Stimulated activated CD8-positive, alpha-beta memory T cell treated with anti-CD3 and anti-CD28 coated beads, Interleukin-15, amount 100 ng/mL, for 1 hour (primary cell): Measurements from ENCODE around the gene NPAS1.
"Not testable (repeated sequence)": the region's sequence is repeated elsewhere in the genome, so short reads cannot be mapped to it uniquely, and the experiment has no call there.

ENCODE experiments used
- DNase-seq: peaks from one replicate; pipeline ENCODE4 v3.0.0-alpha.2; 2020; ENCODE audit warnings: low read depth

The NPAS1 gene

DNA sequence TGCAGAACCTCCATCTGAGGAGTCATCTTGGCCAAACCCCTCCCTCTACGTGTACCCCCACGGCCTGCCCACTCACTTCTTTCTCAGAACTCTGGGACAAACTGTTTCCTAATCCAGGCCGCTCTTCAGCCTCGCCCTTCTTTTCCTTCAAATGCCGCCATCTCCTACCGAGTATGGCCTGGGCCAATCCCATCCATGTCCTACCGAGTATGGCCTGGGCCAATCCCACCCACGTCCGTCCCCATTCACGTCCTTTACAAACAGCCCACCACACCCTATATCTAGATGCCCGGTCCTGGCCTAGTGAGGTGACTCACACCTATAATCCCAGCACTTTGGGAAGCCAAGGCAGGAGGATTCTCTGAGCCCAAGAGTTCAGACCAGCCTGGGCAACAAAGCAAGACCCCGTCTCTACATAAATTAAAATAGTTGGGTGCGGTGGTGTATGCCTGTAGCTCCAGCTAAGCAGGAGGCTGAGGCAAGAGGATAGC, 27.7 kb downstream of the NPAS1 start:
- DNase-seq, result no peak

DNA sequence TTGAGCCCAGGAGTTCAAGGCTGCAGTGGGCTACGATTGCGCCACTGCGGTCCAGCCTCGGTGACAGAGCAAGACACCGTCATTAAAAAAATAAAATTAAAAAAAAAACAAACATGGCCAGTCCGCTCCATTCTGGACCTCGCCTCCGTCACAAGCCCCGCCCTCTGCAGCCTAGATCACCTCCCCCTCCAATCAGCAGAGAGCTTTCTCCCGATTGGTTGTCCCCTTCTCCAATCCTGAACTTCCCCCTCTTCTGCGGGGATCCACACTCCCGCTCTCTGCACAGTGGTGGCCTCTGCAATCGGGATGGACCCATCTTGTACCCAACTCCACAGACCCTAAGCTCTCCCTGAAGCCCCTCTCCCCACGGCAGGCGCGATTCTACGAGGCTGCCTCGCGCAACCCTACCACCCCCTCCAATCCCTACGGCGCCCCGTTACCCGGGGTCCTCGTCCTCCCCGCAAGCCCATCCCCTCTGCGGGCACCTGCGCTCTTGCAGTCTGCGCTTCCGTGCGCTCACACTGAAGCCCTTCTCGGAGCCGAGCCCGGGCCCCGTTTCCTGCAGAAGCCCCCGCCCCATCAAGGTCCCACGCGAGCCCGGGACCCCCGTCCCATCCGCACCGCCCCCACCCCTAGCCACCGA, 28.2 kb downstream of the NPAS1 start:
- peak; percentile 35 for DNase-seq

DNA sequence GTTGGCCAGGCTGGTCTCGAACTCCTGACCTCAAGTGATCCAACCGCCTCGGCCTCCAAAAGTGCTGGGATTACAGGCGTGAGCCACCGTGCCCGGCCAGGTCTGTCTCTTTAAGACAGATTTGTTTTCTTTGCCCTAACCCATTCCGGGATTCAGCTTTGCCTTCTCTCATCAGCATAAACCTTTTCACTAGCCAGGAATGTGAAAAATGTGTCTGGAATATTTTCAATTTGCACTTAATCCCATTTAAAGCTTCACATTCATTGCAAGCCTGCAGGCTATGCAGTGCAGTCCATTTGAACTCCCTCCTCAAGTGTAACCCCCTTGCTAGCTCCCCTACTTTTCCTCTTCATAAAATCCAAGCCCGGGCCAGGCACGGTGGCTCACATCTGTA, 29.7 kb downstream of the NPAS1 start:
- DNase-seq, result no peak

DNA sequence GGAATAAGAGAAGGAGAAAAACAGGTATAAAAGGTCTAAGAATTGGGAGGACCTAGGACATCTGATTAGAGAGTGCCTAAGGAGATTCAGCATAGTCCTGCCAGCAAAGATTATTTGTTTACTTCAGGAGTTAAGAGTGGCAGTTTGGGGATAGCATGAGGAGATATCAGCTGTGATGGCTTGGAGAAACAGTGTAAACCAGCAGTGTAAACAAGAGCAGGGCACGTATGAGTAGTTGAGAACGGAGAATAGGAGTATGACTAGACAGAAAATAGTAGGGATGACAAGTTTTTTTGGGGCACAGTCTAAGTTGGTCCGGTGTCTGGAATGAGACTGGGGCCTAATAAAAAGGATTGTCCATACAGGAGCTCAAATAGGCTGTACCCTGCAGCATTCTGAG, 30.9 kb downstream of the NPAS1 start:
- not testable (repeated sequence) for DNase-seq

DNA sequence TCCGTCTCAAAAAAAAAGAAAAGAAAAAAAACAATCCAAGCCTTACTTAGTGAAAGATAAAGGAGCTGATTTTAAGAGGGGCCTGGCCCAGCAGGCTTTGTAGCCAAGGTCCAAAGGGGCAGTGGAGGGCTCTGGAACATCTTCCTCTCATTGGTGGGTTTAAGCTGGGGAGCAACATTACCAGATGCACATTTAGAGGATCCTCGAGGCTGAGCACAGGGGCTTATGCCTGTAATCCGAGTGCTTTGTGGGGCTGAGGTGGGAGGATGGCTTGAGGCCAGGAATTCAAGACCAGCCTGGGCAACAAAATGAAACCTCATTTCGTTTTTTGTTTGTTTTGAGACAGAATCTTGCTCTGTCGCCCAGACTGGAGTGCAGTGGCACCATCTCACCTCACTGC, 36.8 kb downstream of the NPAS1 start:
- DNase-seq, result no peak

DNA sequence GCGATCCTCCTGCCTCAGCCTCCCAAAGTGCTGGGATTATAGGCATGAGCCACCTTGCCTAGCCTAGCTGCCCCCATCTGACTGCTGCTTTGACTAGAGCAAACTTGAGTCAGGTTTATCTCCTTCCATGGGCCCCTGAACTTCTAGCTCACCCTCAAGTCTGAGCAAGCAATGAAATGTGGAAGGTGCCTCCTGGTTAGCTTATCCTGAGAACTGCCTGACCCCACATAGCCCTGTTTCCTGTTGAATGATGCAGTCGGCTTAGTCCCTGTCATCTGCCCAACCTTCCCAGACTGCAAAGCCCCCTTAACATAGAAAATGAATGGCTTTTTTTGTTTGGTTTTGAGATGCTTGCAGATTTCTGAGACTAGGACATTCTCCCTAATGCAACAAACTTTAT, 37.7 kb downstream of the NPAS1 start:
- no peak for DNase-seq

DNA sequence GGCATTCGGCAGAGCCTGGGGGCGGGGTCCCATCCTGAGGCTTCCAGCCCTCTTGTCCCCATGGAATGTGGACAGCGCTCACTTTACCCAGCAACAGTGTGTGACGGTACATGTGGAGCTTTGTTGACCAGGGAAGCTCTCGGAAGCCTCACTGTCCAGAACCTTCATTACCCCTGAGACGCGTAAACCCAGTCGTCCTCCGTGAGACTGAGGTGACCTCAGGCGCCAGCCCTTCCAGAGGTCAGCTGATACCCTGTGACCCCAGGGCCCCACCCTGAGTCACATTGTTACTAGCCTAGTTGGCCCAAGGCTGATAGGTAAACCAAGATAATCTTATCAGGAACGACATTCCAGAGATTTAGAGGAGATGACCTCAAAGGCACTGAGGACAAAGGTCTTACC, 39.0 kb downstream of the NPAS1 start:
- no peak for DNase-seq

DNA sequence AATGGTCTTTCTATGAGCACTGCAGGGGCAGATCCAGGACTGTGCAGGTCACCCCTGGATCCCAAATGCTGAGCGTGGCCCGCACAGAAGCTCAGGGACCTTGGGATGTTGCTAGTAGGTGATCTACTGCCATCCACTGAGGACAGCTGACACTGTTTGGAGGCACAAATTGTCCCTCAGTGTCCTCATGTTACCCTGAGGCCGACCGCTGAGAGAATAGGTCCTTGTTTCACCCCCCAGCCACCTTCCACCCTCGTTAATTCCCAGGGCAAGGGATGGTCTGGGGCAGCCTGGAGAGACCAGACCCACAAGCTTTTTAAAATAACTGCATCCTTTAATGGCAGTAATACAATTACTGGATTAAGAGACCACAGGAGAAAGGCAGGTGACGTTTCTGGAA, 44.2 kb downstream of the NPAS1 start:
- no peak for DNase-seq

DNA sequence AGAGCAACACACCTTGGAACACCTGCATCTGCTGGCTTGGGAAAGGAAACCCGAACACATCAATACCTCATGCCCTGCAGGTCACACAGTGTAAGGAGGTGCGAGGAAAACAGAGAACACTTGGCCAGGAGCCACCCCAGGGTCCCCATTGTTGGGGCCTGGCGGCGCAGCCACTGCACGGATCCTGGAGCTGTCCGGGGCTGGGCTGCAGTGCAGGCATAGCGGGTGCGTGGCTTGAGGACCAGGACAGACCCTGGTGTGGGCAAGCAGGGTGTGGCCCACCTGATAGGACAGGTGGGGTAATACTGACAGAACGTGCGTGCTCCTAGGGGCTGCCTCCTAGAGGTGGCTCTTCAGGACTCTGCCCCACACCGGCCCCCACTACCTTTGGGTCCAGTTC, 45.6 kb downstream of the NPAS1 start:
- no peak for DNase-seq

DNA sequence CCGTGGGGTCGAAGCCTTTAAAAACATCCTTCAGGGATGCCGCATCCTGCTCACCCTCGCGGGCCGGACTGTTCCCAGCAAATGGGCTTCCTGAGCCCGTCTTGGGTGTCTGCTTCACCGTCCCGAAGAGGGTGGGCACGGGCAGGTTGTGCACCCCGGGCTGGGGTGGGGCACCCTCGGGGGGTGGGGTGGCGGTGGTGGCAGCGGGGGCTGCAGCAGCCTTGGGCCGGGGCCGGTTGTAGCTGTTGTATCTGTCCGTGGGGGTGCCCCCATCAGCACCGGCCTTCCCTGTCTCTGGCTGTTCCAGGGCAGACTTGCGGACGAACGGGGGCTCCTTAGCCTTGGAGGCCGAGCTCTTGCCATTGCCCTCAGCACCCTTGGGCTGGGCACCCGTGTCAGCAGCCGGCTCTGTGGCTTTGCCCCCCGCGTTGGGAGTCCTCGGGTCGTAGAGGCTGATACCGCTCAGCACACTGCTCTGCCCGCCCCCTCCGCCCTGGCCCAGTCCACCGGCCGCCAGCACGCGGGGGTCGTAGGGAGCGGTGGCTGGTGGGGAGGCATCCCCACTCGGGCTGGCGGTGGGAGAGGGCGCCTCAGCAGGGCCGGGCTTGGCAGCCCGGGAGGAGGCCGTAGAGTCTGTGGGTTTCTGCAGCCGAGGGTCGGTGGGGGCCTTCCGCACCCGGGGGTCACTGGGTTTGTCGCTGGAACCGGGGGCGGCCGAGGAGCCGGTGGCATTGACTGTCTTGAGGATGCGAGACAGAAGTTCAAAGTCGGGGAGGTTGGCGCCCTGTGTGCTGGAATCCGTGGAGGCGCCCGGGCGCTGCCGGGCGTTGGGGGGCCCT, 47.0 kb downstream of the NPAS1 start:
- DNase-seq, result no peak

DNA sequence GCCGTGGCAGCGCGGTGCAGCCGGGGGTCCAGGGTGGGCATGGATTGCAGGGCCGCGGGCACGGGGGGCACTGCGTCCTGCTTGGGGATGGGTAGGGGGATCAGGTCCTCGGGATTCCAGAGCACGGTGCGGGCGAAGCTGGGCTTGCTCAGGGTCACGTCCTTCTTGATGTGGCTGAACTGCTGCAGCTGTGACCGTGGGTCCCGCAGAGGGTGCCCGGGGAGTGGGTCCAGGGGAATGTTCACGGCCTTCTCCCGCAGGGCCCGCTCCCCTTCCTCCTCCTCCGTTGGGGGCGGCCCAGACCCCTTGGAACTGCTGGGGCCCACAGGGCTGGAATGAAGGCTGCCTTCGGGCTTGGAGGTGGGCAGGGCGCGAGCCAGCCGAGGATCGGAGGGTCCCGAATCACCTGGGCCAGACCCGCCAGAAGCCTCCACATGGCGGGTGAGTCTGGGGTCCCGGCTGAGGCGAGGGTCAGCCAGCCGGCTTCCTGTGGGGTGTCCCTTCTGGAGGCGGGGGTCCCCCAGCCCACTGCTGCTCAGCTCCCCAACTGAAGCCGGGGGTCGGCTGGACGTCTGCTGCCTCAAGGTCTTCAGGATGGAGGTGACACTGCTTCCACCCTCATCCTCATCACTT, 47.7 kb downstream of the NPAS1 start:
- no peak for DNase-seq

DNA sequence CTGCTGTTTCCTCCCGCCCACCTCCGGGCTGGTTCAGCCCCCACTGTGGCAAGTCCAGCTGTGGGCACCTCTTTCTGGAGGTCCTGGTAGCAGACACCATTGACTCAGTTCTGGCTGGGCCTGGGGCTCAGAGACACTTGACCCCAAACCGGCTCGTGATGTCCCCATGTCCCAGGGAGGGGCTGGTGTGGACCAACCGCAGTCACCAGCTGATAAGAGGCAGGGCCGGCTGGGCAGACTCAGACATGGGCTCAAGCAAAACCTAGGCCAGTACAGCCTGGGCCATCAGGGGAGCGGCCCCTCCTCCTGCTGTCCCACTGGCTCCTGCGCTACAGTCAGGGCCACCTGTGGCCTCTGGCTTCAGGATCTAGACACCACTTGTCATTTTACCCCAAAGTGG, 48.6 kb downstream of the NPAS1 start:
- DNase-seq, result no peak

DNA sequence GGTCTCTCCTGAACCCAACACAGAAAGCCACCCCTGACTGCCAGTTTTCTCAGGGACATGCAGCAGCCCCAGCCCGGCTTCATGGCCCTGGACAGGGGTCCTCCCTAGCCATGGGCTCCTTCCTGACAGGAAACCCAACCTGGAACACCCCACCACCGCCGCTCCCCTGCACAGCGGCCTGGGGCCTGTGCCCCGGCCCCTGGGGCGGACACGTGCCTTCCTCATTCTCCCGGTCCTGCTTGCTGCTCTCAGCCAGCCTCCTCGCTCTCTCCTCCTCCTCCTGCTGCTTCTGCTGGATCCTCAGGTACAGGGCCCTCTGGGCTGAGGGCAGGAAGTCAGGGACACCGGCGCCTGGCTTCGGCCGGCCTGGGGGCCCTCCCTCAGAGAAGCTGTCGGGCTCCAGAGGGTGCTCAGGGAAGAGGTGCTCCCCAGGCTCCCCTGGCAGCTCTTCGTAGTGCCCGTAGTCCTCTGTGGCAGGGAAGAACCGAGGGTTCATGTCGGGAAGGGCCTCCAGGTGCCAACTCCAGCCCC, 49.3 kb downstream of the NPAS1 start:
- no peak for DNase-seq

DNA sequence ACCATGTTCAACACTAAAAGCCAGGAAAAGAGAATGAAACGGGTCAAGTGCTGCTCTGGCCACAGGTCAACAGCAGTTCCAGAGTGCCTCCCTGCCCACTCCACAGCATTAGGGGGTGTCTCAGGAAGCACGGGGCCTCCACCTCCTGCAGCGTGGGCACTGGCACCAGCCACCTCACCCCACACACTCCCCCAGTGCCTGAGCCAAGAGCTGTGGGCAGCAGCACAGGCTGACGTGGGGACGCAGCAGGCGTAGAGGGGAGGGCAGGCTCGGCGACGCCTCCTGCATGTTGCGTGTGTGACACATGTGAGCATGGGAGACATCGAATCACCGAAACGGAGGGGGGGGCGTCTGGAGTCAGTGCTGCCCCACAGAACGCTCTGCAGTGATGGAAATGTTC, 50.2 kb downstream of the NPAS1 start:
- DNase-seq, result no peak

DNA sequence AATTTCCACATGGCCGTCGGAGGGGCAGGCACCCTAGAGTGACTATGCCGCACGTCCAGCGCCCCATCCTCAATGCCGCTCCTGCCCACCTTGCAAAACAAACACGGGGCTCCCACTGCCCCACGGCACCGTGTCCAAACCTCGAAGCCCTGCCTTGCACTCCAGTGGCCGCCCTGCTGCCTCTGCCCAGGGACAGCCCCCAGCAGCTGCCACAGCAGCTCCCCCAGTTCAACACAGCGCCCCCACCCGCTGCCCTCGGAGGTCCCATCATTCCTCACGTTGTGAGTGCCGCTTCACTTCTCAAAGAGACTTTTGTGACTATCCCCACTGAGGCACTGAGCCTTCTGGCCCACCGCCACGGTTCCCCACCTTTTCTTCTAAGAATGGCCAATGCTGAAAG, 51.1 kb downstream of the NPAS1 start:
- DNase-seq, result no peak

DNA sequence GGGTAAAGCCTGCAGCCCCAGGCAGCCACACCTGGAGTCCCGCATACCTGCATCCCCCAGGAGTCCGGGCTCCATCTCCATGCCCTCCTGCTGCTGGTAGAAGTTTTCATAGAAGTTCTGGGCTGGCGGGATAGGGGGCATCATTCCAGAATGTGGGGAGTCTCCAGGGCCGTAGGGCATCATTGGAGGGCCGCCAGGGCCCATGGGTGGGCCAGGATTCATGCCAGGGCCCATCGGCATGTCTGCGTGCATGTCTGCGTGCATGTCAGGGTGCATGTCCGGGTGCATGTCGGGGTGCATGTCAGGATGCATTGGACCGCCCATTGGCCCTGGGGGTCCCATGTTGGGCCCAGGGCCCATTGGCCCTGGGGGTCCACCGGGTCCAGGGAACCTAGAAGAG, 52.1 kb downstream of the NPAS1 start:
- no peak for DNase-seq

DNA sequence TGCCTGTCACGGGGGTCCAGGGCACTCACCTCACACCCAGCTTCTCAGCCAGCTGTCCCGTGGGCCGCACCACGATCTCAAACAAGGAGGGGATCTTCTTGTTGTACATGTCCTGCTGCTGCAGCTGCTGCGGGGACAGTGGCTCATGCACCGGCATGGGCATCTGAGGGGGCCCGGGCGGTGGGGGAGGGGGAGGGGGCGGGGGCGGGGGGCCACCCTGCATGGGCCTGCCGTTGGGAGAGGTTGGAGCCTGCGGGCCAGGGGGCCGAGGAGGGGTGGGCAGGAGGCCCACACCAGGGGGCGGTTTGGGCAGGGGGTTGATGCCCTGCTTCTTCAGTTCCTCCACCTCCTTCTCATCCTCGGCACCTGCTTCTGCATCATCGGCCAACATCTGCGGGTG, 52.7 kb downstream of the NPAS1 start:
- DNase-seq, result no peak

DNA sequence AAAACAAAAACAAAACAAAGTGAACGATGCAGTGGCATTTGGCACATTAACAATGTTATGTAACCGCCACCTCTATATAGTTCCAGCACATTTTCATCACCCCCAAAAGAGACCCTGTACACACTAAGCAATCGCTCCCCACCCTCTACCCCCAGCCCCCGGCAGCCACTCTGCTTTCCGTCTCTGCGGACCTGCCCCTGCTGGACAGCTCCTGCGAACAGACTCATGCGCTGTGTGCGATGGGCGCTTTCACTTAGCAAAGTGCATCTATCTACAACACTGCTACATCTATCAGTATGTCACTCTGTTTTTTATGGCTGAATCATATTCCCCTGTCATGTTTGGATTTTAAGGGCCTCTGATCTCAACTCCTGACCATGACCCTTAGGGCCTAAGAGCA, 53.9 kb downstream of the NPAS1 start:
- no peak for DNase-seq

DNA sequence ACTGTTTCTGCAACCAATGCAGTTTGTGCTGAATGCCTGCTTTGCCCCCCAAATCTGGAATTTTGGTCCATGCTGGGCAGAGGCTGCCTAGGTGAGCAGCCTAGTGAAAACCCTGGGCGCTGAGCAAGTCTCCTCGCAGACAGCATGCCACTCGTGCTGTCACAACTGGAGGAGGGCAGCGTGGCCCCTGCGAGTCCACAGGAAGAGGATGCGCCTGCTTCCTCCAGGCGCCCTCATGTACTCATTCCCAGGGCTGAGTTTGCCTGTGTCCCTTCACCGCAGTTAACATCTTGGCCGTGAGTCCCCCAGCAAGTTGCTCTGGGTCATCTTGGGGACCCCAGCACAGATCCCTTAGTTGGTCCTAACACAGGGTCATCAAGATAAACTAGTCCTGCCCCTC, 55.0 kb downstream of the NPAS1 start:
- DNase-seq, result no peak

DNA sequence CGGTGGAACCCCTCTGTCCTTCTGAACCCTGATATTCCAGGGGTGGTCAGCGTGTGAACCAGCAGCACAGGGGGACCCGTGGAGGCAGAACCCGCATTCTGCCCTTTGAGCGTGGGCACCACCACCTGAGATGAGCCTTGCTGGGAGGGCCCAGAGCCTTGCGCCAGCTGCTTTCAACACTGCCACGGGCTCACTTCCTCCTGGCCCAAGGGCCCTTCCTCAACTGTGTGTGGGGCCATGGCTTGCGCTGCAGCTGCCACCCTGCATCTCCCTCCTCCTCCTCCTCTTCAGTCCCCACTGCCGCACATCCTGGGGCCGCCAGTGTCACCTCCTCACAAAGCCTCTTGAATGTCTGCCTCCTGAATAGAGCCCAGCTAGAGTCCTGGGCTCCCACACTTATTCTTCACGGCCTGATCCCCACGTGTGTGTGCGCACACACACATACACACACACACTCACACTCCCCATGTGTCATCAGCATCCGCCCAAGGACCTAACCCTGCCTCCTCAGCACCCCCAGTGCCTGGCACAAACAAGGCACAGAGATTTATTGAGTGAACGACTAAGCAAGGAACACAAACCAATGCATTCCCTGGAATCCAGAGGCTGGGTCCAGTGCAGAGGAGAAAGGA, 55.7 kb downstream of the NPAS1 start:
- DNase-seq, result no peak

DNA sequence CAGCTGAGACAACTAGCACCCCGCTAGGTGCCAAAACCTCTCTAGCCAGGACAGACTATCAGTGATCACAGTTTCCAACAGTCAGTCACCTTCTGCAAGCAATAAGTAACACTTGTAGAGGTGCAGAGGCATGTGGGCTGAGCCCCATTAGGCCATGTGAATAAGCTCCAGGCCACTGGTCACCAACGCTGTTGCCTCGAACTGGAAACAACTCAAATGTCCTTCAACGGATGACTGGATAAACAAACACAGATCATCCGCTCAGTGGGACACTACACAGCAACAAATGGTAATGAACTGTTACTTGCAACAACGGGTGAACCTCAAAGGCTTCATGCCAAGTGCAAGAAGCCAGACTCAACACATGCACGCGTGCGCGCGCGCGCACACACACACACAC, 56.3 kb downstream of the NPAS1 start:
- no peak for DNase-seq

DNA sequence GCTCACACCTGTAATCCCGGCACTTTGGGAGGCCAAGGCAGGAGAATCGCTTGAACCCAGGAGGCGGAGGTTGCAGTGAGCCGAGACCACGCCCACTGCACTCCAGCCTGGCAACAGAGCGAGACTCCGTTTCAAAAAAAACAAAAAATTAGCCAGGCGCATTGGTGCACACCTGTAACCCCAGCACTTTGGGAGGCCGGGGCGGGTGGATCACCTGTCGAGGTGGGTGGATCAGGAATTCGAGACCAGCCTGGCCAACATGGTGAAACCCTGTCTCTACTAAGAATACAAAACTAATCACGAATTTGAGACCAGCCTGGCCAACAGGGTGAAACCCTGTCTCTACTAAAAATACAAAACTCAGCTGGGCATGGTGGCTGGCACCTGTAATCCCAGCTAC, 58.7 kb downstream of the NPAS1 start:
- not testable (repeated sequence) for DNase-seq

DNA sequence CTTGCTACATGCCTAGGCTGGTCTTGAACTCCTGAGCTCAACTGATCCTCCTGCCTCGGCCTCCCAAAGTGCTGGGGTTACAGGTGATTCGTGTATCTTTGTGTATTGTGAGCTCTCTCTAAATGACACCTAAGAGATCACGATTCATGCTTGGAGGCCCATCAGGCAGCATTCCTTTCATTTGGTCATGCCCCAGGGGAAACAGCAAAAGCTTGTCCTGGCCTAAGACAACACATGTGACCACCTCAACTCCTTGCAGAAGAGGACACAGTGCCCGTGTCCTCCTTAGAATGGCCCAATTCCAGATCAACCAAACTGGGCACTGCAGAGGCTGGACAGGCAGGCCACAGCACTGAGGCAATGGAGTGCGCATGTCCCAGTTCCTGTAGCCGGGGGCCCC, 61.5 kb downstream of the NPAS1 start:
- DNase-seq, result no peak
